Mammary microvascular endothelial cell (primary cell): ENCODE data around the gene NFE2. TPM values are rescaled to one million over a fixed set of nuclear protein-coding genes. Genes with fewer than 3 reads are reported as not detected.

Source experiments
- total RNA-seq: library from RNA; depleted of rRNA; stranded (reverse); fragments of >200 nt; gene quantifications from 2 replicates; pipeline ENCODE4 v1.2.3, GENCODE V29; 2015

NFE2 gene
- not detected in 2 replicates for total RNA-seq

DNA sequence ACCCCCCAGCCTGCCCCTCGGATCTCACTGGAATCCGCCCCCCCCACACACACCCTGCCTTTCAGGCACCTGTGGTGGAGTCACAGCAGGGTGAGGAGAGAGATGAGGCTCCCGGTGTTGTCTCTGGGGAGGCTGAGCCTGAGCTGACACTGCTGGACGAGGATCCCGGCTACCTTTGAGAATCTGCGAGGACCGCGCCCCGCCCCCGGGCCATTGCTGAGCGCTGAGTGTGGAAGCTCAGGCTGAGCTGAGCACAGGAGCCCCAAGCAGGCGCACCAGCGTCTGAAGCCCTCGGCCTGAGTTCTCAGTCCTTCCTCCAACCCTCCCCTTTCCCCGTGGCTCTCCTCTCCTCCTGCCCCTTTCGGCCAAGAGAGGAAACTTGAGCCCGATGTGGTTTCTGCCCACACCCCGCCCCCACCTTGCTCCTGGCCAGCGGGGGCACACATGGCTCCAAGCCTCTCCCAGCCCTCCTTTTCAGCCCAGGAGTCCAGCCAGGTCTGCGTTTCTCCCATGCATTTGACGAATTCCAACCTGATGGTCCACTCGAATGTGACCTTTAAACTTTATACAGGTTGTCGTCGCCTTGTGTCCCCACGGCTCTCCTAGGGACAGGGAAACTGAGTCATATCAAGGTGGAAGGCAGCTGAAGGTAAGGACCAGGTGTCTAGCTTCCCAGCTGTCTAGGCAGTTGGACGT, at the start of gene NFE2:
TSS of gene NFE2 (minus strand) at position 284 of the 696 bp plus-strand sequence. CDS start 5,767 bp downstream, outside the sequence.

DNA sequence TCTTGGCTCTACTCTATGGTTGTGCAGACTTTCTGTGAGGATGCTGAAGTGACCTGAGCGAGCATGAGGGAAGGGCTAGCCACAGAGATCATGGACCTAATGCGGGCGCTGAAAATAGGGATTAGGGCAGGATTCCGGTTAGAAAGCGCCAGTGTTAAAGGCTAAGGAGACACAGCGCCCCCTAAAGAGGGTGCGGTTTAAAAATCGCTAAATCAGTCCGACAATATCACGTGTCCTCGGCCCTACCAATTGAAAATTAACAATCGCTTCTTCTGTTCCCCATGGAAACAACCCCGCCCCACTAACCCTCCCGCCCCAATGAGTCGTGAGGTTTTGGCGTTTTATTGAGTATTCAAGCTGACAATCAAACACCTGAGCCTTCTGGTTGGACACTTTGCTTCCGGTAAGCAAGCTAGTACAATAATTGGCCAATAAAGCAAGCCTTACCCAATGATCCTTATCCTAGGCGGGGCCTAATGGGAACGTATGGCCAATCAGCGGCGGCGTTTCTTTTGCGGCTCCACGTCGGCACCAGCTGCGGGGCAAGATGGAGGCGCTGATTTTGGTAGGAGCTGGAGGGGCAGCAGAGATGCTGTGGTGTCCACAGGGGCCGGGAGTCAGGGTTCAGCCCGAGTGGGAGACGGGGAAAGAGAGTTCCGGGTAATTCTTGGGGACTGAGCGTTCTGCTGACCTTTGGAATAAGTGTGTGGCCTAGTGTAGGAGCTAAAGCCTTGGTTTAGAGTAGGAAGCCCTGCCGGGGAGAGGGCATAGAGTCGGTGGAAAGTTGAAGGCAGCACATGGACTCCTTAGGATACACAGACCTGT, 24.0 kb upstream of the NFE2 start, which contains the start of gene COPZ1:
TSS of gene COPZ1 (plus strand) at position 515 of the 825 bp plus-strand sequence. CDS start at position 548, 33 bp downstream.

DNA sequence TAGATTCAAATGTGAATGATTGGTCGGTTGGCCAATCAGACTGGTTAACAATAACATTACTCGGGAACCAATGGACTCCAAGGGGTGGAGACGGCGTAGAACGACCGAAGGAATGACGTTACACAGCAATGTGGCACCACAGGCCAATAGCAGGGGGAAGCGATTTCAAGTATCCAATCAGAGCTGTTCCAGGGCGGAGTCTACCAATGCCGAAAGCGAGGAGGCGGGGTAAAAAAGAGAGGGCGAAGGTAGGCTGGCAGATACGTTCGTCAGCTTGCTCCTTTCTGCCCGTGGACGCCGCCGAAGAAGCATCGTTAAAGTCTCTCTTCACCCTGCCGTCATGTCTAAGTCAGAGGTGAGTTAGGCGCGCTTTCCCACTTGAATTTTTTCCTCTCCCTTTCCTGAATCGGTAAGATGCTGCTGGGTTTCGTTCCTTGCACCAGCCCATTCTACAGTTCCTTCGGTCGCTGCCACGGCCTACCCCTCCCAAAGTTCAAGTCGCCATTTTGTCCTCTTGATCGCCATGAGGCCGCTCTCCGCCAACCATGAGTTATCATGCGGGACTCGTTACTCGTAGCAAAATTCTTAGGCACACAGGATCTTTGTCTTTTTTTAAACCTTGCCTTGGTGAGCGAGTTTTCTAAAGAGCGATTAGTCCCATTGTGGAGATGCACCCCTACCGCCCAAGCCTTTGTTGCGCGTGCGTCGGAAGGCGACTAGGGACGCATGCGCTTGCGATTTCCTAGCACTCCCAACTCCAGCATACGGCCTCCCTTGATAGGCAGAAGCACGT, 20.2 kb downstream of the NFE2 start, which contains the start of gene HNRNPA1:
TSS of gene HNRNPA1 (plus strand) at position 259 of the 793 bp plus-strand sequence. CDS start at position 341, 82 bp downstream.

DNA sequence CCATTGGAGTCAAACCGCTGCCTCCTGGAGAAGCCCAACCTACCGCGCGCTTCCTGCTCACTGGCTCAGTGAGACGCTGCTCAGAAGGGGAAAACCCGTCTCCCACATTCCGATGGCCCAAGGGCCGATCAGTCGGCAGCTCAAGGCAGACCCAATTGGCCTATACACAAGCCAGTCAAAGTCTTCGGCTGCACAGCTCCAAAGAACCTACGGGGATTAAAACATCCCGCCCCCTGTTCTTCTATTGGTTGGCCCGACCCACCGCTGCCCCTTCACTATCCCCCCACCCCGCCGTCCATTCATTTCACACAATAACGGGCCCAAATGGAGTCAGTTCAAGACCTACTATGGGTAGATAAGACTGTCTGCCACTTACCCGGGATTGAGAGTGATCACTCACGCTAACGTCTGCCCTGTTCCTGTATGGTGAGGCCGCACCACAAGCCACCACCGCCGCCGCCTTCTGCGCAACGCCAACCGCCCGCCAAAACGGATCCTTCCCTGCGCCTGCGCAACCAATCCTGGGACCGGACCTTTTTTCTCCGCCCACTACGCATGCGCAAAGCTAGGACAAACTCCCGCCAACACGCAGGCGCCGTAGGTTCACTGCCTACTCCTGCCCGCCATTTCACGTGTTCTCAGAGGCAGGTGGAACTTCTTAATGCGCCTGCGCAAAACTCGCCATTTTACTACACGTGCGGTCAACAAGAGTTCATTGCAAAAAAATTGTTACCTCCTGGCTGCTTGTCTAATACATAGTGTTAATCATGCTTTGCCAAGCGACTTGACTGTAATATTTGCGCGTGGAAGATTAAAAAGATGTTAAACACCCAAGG, 21.0 kb downstream of the NFE2 start, which contains the start of gene CBX5:
TSS of gene CBX5 (minus strand) at position 491 of the 836 bp plus-strand sequence. CDS start 22,472 bp downstream, outside the sequence.

Other genes starting within 250 kb of the NFE2 start
- gene HOXC4, start 247.2 kb downstream of the NFE2 start, total RNA-seq, result not detected in 2 replicates
- gene SMUG1, start 112.0 kb downstream of the NFE2 start, total RNA-seq, result 28.0 and 42.6 TPM in 2 replicates
- gene CBX5, start 20.9 kb downstream of the NFE2 start, total RNA-seq, result 38.4 and 40.4 TPM in 2 replicates
- gene HNRNPA1, start 20.3 kb downstream of the NFE2 start, total RNA-seq, result 494 and 584 TPM in 2 replicates
- gene COPZ1, start 24.1 kb upstream of the NFE2 start, total RNA-seq, result 138 and 171 TPM in 2 replicates
- gene GPR84, start 63.5 kb upstream of the NFE2 start, total RNA-seq, result not detected in 2 replicates
- gene ZNF385A, start 83.7 kb upstream of the NFE2 start, total RNA-seq, result 1.00 and 3.1 TPM in 2 replicates
- 679 and 715 TPM in 2 replicates for gene ITGA5, start 118.3 kb upstream of the NFE2 start, total RNA-seq
- not detected in 2 replicates for gene GTSF1, start 172.6 kb upstream of the NFE2 start, total RNA-seq
- not detected in 2 replicates for gene NCKAP1L, start 196.7 kb upstream of the NFE2 start, total RNA-seq
- gene PDE1B, start 248.6 kb upstream of the NFE2 start, total RNA-seq, result not detected in 2 replicates